HepG2 (cell line): ENCODE measurements around the gene TPRX1. TPM values are rescaled to one million over a fixed set of nuclear protein-coding genes. Genes with fewer than 3 reads are reported as not detected.

ENCODE experiments used
- GATAD1 ChIP-seq: IDR thresholded peaks from 2 replicates; pipeline ENCODE4 v1.6.1; 2016; ENCODE audit warnings: missing genetic modification reagents, missing compliant biosample characterization
- HNRNPLL ChIP-seq: fragments of 200-400 bp; formaldehyde crosslinking; IDR thresholded peaks from 2 replicates; pipeline ENCODE4 v1.6.1; 2017; ENCODE audit warnings: mild to moderate bottlenecking, low read depth, low read length; ENCODE audit not compliant: poor library complexity, severe bottlenecking
- SRY ChIP-seq: sonication (generic); formaldehyde crosslinking; IDR thresholded peaks from 2 replicates; pipeline ENCODE4 v1.8.0; 2022; ENCODE audit warnings: mild to moderate bottlenecking, missing genetic modification reagents
- ZNF142 ChIP-seq: sonication (generic); formaldehyde crosslinking; IDR thresholded peaks from 2 replicates; pipeline ENCODE4 v1.4.0; 2020; ENCODE audit warnings: missing genetic modification reagents
- ZNF446 ChIP-seq: sonication (generic); formaldehyde crosslinking; IDR thresholded peaks from 2 replicates; pipeline ENCODE4 v1.5.0; 2020; ENCODE audit warnings: mild to moderate bottlenecking, missing genetic modification reagents
- ZNF589 ChIP-seq: sonication (generic); formaldehyde crosslinking; conservative IDR thresholded peaks from 2 replicates; pipeline ENCODE4 v1.8.0; 2022; ENCODE audit warnings: mild to moderate bottlenecking, moderate library complexity, missing genetic modification reagents
- polyA plus RNA-seq, 8 experiments: library from polyadenylated mRNA; depleted of rRNA in 3 of 8; stranded (reverse) in 7 of 8; unstranded in 1 of 8; fragments of >200 nt; fragmentation: Illumina TruSeq in 4 of 8; extraction: Trizol in 4 of 8; gene quantifications; 2 replicates each; pipeline versions ENCODE4 v1.2.1 to v1.2.3, GENCODE V29; 2011 to 2016; ENCODE audit warnings: low read depth in 4 of 8, missing spikeins in 1 of 8, mixed read lengths in 1 of 8; ENCODE audit not compliant: insufficient read depth in 1 of 8
- total RNA-seq, 5 experiments: library from RNA; depleted of rRNA; stranded (reverse); fragments of >200 nt; fragmentation: Illumina TruSeq; extraction: Trizol; gene quantifications; 2 replicates each; pipeline ENCODE4 v1.2.3, GENCODE V29; 2016; ENCODE audit warnings: low read depth in 1 of 5

The TPRX1 gene
- total and polyA plus RNA-seq, 2 of the 13 experiments (the other 11 are each of a cell fraction or from before 2014, with no cell fraction given): not detected

- TF ChIP-seq ZNF142 (CRISPR knock-in tag) (no peak), SRY (CRISPR knock-in tag) (0 out of 2 replicates have a peak, but pooled peaks have one; percentile 2), ZNF446 (CRISPR knock-in tag) (no peak), GATAD1 (CRISPR knock-in tag) (no peak), HNRNPLL (no peak), ZNF589 (CRISPR knock-in tag) (0 out of 2 replicates have a peak, but pooled peaks have one; percentile 5)
Measured at GRCh38 chr19:47778954-47779351, 25.4 kb downstream of the TPRX1 start (continued).
